Metanephros (tissue), 2 donors: ENCODE data around the gene ABL2. TPM values are rescaled to one million over a fixed set of nuclear protein-coding genes. Genes with fewer than 3 reads are reported as not detected.

Experiments
- small RNA-seq: library from RNA; depleted of rRNA; stranded (forward); fragments of <200 nt; gene quantifications from one replicate; pipeline ENCODE3, GENCODE V24; 2014; ENCODE audit warnings: low replicate concordance
- total RNA-seq: library from RNA; depleted of rRNA; stranded (reverse); fragments of >200 nt; gene quantifications from one replicate; pipeline ENCODE4 v1.2.3, GENCODE V29; 2014

The ABL2 gene
- total RNA-seq, result 15.8 TPM

DNA sequence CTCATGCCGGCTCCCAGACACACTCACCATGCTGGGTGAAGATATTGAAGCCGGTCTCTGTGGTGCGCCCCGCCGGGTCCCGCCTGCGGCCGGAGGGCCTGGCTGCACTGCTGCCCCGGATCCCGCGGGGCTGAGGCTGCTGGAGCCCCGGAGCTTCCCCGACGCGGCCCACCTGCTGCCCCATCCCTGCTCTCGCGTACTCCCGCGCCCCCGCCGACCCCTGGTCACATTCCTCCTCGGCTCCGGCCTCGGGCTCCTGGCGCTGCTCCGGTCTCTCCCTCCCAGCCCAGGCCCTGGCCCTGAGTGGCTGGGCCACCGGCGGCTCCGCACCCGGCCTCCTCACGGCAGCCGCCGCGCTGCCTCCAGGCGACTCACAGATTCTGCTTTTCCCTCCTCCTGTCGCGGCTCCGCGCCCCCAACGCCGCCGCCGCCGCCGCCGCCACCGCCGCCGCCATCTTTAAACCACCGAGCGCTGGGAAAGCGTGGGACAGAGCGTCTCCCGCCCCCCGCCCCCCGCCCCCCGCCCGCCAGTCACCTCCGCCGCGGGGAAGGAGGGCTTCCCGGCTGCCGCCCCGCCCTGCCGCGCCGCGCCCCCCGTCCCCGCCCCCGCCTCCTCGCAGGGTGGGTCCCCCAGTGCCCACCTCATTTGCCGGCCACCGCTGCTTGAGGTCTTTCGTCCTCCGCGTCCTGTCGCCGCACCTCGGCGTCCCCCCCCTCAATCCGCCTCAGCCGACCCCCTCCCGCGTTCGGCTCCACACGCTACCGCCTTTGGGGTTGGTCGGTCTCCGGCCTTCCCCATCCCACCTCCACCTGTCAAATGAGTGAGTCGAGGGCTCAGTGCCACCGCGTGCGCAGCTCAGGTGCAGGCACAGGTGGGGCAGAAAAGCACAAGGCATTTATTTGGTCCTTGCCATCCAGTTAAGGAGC lies at the start of gene ABL2:
ABL2 (minus strand) TSS at position 464 of the 927 bp plus-strand sequence; CDS start at position 184, 280 bp downstream.

DNA sequence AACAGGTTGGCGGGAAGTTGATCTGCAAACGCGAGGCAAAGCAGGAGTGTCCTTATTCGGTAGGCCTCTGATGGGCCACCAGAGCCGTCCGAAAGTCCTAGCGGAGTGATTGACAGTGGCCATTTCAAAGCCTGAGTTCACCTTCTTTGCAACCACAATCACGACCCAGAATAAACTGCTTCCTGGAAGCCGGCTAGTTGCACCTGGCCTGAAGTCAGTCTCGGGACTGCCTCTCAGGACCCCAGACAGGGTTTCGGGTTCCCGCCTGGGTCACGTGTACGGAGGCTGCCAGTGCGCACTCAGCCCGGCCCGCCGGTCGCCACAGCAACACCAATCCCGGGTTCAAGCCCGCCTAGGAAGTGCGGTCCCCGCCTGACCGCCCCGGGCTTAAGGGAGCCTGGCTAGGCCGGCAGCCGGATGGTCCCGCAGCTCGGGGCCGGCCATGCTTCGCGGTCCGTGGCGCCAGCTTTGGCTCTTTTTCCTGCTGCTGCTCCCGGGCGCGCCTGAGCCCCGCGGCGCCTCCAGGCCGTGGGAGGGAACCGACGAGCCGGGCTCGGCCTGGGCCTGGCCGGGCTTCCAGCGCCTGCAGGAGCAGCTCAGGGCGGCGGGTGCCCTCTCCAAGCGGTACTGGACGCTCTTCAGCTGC lies 147.7 kb downstream of the ABL2 start, which contains the start of gene TOR3A:
TOR3A (plus strand) TSS at position 384 of the 646 bp plus-strand sequence; CDS start at position 443, 59 bp downstream.

Small RNAs within 50 kb of the gene (small RNA-seq; reads per million reads assigned to genes)
- not detected for gene AL512326.2
- gene AL512326.3, result not detected
- gene EIF4A1P11, result not detected
- gene RF00272, result not detected

Other genes with a start within 250 kb of the ABL2 start
- 34.3 TPM for gene FAM20B, start 203.8 kb downstream of the ABL2 start, total RNA-seq
- gene TOR3A, start 147.6 kb downstream of the ABL2 start, total RNA-seq, result 32.3 TPM
- 18.6 TPM for gene SOAT1, start 64.1 kb upstream of the ABL2 start, total RNA-seq
- 1.6 TPM for gene AXDND1, start 136.3 kb upstream of the ABL2 start, total RNA-seq